ENCODE results near the gene MEIS2. TPM values are rescaled to one million over a fixed set of nuclear protein-coding genes. Genes with fewer than 3 reads are reported as not detected.

MEIS2 gene
- polyA plus RNA-seq, 1 donor from 2014 or later = 825 TPM

DNA sequence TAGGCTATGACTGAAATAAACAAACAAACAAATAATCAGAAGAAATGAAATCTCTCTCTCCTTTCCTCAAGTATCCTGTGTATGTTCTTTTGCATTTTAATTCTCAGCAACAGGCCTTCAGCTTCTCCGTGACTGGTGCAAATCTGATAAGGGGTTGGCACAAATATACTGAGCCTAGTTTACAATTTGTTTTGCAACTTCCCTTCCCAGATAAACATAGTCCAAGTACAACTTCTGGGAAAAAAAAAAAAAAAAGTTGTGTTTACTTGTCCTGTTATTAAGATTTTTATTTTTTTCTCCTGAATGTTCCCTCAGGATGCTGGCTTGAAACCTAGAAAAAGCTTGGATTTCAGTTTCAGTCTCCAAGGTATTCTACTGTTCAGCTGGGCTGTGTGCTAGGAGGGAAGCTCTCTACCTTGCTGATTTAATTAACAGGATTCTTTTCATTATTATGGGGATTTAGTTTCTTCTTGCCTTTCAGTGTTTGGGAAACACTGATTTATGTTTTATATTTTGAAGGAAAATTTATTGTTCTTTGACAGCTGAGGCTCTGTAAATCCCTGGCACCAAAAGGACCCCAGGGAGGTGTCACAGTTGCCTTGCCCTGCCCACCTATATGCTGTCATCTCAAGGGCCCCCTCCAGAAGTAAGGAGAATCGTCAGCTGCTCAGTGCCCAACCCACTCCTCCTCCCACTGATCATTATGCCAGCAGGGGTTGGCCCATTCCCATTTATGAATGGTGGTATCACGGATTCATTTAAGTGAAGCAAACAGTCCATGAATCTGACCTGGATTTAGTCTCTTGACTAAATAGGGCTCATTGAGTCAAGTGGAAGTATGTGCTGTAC is 185.2 kb downstream of the MEIS2 start:
- TF ChIP-seq CTCF (IDR thresholded peaks at IDR 0.05; ENCODE audit: poor library complexity, severe bottlenecking) = no peak
- peak; percentile 33 for TF ChIP-seq POLR2AphosphoS5 (IDR thresholded peaks at IDR 0.05)
- Histone ChIP-seq H3K79me2 (replicated peaks; ENCODE audit: insufficient read depth, low read length) (peaks cover 68% of the 10 kb centered on the region), H3K9me2 (ENCODE audit: insufficient read depth, low read length) (no peaks in the 10 kb centered on the region), H3F3A (ENCODE audit: insufficient read depth, low read length, poor library complexity, severe bottlenecking) (peaks cover 4% of the 10 kb centered on the region), H3K9me3 (ENCODE audit: low read length) (no peaks in the 10 kb centered on the region), H3K27me3 (ENCODE audit: insufficient read depth, low read depth, low read length) (no peaks in the 10 kb centered on the region), H3K4me3 (ENCODE audit: low read length) (no peak overlapping the region), H3K36me3 (ENCODE audit: insufficient read depth, low read length) (peaks cover 10% of the 10 kb centered on the region), H3K4me2 (ENCODE audit: low read length) (no peak overlapping the region), H4K20me1 (ENCODE audit: insufficient read depth) (peaks cover 64% of the 10 kb centered on the region), H2AFZ (ENCODE audit: low read depth, low read length) (no peak overlapping the region), H3K27ac (ENCODE audit: low read length) (no peak overlapping the region), H3K9ac (ENCODE audit: low read length) (no peak overlapping the region)

GRCh38 chr15:36914466-36914865 is 185.9 kb downstream of the MEIS2 start:
- H3K4me3 ChIP-seq (ENCODE audit: low read length) = no peak overlapping the region
- no peaks in the 10 kb centered on the region for H3K9me2 ChIP-seq (ENCODE audit: insufficient read depth, low read length)
- no peaks in the 10 kb centered on the region for H3K9me3 ChIP-seq (ENCODE audit: low read length)
- no peak overlapping the region for H3K4me2 ChIP-seq (ENCODE audit: low read length)
- no peaks in the 10 kb centered on the region for H3K27me3 ChIP-seq (ENCODE audit: insufficient read depth, low read depth, low read length)
- H3K36me3 ChIP-seq (ENCODE audit: insufficient read depth, low read length) = peaks cover 8% of the 10 kb centered on the region
- H3K9ac ChIP-seq (ENCODE audit: low read length) = no peak overlapping the region
- TF ChIP-seq CTCF (IDR thresholded peaks at IDR 0.05; ENCODE audit: poor library complexity, severe bottlenecking) (no peak), SMC3 (conservative IDR thresholded peaks at IDR 0.05; ENCODE audit: poor library complexity) (no peak), MXI1 (conservative IDR thresholded peaks at IDR 0.05; ENCODE audit: poor library complexity, severe bottlenecking) (no peak), RAD21 (conservative IDR thresholded peaks at IDR 0.05) (no peak), POLR2AphosphoS5 (IDR thresholded peaks at IDR 0.05) (no peak), REST (IDR thresholded peaks at IDR 0.05; ENCODE audit: borderline replicate concordance) (no peak), EP300 (conservative IDR thresholded peaks at IDR 0.05; ENCODE audit: poor library complexity, severe bottlenecking) (no peak), TAF1 (IDR thresholded peaks at IDR 0.05; ENCODE audit: low read depth) (no peak), EZH2 (IDR thresholded peaks at IDR 0.05; ENCODE audit: borderline replicate concordance, insufficient read depth, low read length, poor library complexity, severe bottlenecking) (no peak)
- peaks cover 74% of the 10 kb centered on the region for H3K79me2 ChIP-seq (replicated peaks; ENCODE audit: insufficient read depth, low read length)
- H4K20me1 ChIP-seq (ENCODE audit: insufficient read depth) = peaks cover 71% of the 10 kb centered on the region
- H3K27ac ChIP-seq (ENCODE audit: low read length) = no peak overlapping the region
- no peak overlapping the region for H2AFZ ChIP-seq (ENCODE audit: low read depth, low read length)
- H3F3A ChIP-seq (ENCODE audit: insufficient read depth, low read length, poor library complexity, severe bottlenecking) = peaks cover under 1% of the 10 kb centered on the region
